ENCODE results near the gene PDE11A. TPM values are rescaled to one million over a fixed set of nuclear protein-coding genes. Genes with fewer than 3 reads are reported as not detected.

PDE11A gene
- total and polyA plus RNA-seq, 2 donors from 2014 or later = 0.58 to 0.82 TPM

DNA sequence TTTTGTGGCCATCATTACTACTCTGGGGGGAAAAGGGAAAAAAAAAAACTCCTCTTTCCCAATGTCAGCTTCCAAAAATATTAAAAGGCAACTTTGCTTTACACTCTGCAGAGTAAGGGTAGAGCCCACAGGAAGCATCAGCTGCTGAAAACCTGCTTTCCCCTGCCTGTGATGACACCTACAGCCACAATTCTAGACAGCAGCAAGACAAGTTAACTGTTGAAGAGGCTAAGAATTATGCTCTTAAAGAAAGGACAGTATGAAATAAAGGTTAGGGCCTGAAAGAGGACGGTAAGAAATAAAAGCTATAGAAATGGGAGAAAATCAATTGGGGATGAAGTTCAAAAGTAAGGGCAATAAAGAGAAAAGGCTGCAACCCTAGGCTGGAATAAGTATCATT, 3.0 kb downstream of the PDE11A start:
- TF ChIP-seq CTCF (IDR thresholded peaks at IDR 0.05; ENCODE audit: borderline replicate concordance, extremely low read depth, insufficient read depth) = no peak
- intact Hi-C loops (cut with DNase I) = no loop called here
- Histone ChIP-seq H3K4me1 (ENCODE audit: control insufficient read depth in 2 of 3, insufficient read depth in 2 of 3, low read depth in 1 of 3, low read length in 3 of 3) (peaks cover 0 to 4% (median 0%) of the 10 kb centered on the region in 3 donors), H3K36me3 (ENCODE audit: control insufficient read depth in 2 of 3, insufficient read depth in 3 of 3, low read length in 3 of 3) (no peaks in the 10 kb centered on the region), H3K27ac (ENCODE audit: low read depth in 2 of 2, low read length in 2 of 2) (no peak overlapping the region), H3K9me3 (ENCODE audit: control insufficient read depth in 2 of 3, insufficient read depth in 1 of 3, low read length in 3 of 3) (no peaks in the 10 kb centered on the region), H3K9ac (ENCODE audit: low read length in 3 of 3) (no peak overlapping the region), H3K27me3 (ENCODE audit: control insufficient read depth, insufficient read depth, low read length) (no peaks in the 10 kb centered on the region), H3K4me3 (ENCODE audit: low read length in 3 of 3) (no peak overlapping the region)
- no peak for FAIRE-seq
- no peak for DNase-seq

DNA sequence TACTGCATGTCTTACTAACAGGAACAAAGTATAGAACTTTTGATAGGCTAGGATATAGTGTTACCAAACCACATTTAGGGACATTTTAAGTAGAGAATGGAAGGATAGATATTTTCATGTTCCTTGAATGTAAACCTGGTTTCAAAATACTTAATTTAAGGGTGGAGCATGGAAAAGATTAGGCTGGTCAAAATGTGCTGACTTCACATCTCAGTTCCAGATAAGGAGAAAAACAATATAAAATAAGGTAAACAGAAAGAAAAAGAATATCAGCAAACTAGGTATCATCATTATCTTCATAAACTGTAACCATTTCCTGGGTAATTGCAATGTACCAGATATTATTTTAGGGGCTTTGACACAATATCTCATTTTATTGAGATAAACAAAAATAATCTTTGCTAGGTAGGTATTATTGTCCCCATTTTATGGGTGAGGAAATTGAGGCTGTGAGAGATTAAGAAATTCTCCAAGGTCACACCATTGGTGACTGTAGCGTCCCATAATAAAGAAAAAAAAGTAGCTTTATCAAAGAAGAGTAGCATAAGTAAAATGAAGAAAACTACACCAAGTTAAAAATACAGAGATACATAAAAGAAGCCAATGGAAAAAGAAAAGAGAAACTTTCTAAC, 3.6 kb downstream of the PDE11A start:
- DNase-seq (no peak), FAIRE-seq (no peak)
- Histone ChIP-seq H3K27me3 (ENCODE audit: control insufficient read depth, insufficient read depth, low read length) (no peaks in the 10 kb centered on the region), H3K27ac (ENCODE audit: low read depth in 2 of 2, low read length in 2 of 2) (no peak overlapping the region), H3K4me3 (ENCODE audit: low read length in 3 of 3) (no peak overlapping the region), H3K4me1 (ENCODE audit: control insufficient read depth in 2 of 3, insufficient read depth in 2 of 3, low read depth in 1 of 3, low read length in 3 of 3) (peaks cover 0 to 4% (median 0%) of the 10 kb centered on the region in 3 donors), H3K9ac (ENCODE audit: low read length in 3 of 3) (no peak overlapping the region), H3K36me3 (ENCODE audit: control insufficient read depth in 2 of 3, insufficient read depth in 3 of 3, low read length in 3 of 3) (no peaks in the 10 kb centered on the region), H3K9me3 (ENCODE audit: control insufficient read depth in 2 of 3, insufficient read depth in 1 of 3, low read length in 3 of 3) (no peaks in the 10 kb centered on the region)
- no peak for TF ChIP-seq CTCF (IDR thresholded peaks at IDR 0.05; ENCODE audit: borderline replicate concordance, extremely low read depth, insufficient read depth)
- intact Hi-C loops (cut with DNase I) = no loop called here

GRCh38 chr2:178066890-178067669, 5.5 kb downstream of the PDE11A start:
- TF ChIP-seq CTCF (IDR thresholded peaks at IDR 0.05; ENCODE audit: borderline replicate concordance, extremely low read depth, insufficient read depth) = no peak
- Histone ChIP-seq H3K4me3 (ENCODE audit: low read length in 3 of 3) (no peak overlapping the region), H3K9me3 (ENCODE audit: control insufficient read depth in 2 of 3, insufficient read depth in 1 of 3, low read length in 3 of 3) (no peaks in the 10 kb centered on the region), H3K27me3 (ENCODE audit: control insufficient read depth, insufficient read depth, low read length) (no peaks in the 10 kb centered on the region), H3K4me1 (ENCODE audit: control insufficient read depth in 2 of 3, insufficient read depth in 2 of 3, low read depth in 1 of 3, low read length in 3 of 3) (no peaks in the 10 kb centered on the region), H3K9ac (ENCODE audit: low read length in 3 of 3) (no peak overlapping the region), H3K27ac (ENCODE audit: low read depth in 2 of 2, low read length in 2 of 2) (no peak overlapping the region), H3K36me3 (ENCODE audit: control insufficient read depth in 2 of 3, insufficient read depth in 3 of 3, low read length in 3 of 3) (no peaks in the 10 kb centered on the region)
- no peak for FAIRE-seq
- intact Hi-C loops (cut with DNase I) = no loop called here
- DNase-seq = no peak

Data from kidney (tissue), 14 donors.